HUDEP-2 (cell line): ENCODE results near the gene ZBTB25.

Experiments
- DNase-seq, 76 experiments: peaks; one replicate each; lab custom pipeline; 2025; ENCODE audit not compliant: unreplicated experiment in 76 of 76; lab: John Stamatoyannopoulos, UW

ZBTB25 gene

DNA sequence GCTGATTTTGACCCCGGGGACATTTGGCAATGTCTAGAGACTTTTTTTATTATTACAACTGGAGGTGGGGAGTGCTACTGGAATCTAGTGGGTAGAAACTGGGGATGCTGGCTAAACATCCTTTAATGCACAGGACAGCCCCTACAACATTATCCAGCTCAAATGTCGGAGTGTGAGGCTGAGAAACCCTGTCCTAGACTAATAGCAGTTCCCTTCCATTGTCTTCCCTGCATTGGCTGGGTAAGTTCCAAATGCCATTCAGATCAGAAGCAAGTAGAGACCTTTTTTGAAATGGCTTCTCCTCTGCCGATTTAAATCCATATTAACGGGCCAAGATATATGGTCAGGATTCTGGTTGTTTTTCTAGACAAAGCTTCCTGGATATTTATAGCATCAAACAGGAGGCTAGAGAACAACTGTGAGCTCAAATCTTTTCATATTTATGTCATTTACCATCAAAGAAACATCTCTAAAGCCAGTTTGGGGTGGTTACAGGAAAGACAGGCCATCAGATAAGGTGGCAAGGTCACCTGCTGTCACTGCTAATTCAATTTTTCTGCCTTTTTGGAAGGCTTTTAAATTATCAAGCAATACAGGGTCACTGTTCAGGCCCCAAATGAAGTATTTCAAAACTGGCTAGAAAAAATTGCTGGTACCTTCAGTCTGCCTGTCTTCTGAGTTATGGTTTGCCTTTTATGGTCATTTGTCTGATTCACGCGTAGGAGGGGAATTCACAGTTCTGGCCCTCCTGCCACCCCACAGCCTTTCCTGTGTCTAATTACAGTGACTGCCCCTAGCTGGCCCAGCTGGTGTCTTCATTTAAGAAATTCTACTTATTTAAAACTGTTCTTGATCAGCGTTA, 58.4 kb downstream of the ZBTB25 start:
- peak in 6 of 76 experiments; percentile 2 to 42 (median 6) for DNase-seq

DNA sequence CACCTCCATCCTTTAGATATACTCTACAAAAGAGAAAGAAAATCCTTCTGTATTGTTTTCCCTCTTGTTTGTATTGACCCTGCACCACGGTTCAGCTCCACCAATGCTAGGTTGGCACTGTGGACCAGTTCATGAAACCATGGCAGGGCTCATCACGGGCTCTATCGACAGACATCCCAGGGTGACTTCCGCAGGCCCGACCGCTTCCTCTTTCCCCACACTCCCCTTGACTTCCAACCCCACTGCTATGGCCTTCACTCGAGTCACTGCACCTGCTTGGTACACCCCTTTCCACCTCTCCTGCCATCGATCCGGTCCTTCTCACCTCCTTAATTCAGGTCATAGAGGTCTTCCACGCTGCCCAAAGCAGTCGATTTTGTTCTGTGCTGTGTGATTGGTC, 59.5 kb downstream of the ZBTB25 start:
- no peak for DNase-seq

GRCh38 chr14:64442300-64442988, 61.2 kb downstream of the ZBTB25 start:
- peak in 70 of 76 experiments; percentile 28 to 84 (median 59) for DNase-seq

- DNase-seq: no peak
Measured at GRCh38 chr14:64440494-64440893, 63.1 kb downstream of the ZBTB25 start.

DNA sequence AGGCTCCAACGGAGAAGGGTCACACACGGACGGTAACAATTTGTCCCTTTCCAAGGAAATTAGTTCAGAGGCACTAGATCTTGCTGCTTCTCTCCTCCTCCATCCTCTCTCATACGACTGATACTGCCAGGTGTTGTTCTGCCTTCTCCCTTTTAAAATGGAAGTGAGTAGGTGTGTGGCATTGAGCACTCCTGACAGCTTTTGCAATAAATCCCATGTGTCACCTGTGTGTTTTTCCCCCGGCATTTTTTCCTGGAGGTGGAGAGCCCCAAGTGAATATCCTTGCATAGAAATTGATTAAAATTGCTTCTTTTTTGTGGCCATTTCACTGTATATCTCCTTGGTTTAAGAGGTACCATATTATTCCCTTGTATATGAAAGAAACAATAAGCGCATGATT, 64.5 kb downstream of the ZBTB25 start:
- no peak for DNase-seq

GRCh38 chr14:64438181-64438841, 65.3 kb downstream of the ZBTB25 start:
- DNase-seq: no peak

DNA sequence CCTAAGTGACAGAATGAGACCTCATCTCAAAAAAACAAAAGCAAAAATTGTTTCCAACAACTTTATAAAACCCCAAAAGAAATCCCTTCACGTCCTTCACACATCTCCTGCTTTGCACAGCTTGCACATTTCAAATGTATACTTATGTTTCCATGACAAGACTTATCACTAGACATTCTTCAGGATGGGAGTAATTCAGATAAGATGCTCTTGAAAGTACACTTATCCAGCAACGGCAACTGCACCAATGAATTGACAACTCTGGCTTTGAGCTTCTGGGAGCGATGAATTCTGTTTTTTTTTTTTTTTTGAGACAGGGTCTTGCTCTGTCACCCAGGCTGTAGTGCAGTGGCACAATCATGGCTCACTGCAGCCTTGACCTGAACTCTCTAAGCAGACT, 69.1 kb downstream of the ZBTB25 start:
- DNase-seq: no peak

DNA sequence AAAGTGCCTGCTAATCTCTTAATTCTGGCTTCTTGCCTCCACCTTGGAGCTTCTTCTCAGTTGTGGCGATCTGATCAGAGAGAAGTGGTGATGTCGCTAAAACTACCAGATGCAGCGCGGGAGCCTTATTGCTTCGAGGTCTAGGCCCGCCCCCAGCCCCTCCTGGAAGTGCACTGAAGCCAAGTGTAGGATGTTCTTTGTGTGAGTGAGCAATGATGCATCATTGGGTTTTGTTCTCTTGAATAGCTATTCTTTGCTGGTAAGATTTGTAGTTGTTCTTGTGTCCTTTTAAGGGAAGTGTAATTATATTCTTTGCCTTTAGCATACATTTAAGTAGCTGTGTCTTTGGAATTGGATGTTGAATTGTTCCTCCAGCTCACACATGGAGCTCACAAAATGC, 79.7 kb downstream of the ZBTB25 start:
- DNase-seq: no peak

DNA sequence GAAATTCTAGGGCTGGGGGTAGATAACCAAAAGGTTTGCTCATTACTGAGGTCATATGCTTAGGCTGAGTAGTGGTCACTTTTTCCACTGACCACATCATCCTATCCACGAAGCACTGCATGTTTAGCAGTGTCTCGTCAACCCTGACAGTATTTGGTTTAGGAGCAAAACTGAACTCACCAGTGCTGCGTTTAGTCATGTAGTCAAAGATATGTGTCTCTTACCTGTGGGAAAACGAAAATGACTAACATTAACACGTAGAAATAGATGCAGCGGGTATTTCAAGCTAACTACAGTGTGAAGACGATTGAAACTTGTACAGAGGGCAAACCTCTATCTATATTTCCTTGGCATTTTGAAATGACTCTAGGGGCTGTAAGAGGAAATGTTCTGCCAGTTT, 80.9 kb downstream of the ZBTB25 start:
- DNase-seq: no peak

GRCh38 chr14:64422005-64422404, 81.6 kb downstream of the ZBTB25 start:
- DNase-seq: no peak

GRCh38 chr14:64421166-64421565, 82.5 kb downstream of the ZBTB25 start:
- DNase-seq: no peak

GRCh38 chr14:64419003-64419402, 84.6 kb downstream of the ZBTB25 start:
- DNase-seq: no peak

DNA sequence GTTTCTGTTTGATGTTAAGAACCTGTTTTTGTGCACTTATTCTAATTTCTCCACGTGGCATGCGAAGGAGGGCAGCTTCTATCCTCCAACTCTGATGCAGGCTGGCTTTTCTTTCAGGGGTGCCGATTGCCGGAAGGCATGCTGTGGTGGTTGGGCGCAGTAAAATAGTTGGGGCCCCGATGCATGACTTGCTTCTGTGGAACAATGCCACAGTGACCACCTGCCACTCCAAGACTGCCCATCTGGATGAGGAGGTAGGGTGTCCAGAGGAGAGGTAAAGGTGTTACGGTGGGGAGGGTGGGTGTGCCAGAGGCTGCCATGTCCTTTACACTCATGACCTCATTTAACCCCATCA, 85.9 kb downstream of the ZBTB25 start:
- DNase-seq: no peak

DNA sequence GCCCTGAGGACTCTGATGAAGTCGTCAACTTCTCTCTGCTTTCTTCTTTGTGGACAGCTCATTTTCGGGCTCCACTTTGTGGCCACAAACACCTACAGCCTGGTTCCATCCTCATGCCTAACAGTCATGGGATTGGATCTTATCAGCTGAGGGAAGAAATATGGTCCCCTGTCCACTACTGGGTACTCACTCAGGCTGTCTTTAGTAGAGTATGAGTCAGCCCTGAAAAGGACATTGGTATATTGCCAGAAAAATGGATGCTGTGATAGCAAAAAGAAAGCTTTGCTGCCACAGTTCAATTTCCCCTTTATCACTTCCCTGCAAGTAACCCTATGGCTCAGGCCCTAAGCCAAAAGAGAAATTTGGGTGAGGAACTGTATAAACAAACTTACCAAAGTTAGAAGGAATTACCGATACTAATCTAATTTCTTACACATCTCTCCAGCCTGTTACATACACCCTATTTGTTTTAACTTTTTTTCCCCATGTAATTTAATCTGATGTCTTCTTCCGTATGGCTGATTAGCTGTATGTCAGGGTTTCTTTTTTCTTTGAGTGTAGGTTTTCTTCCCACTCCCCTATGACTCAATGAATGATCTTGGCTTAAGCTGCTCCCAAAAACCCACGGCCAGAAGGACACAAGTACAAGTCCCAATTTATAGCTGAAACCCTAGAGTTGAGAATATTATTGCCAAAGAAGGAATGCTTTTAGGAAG, 86.4 kb downstream of the ZBTB25 start:
- DNase-seq: peak in 39 of 76 experiments; percentile 6 to 85 (median 60)

GRCh38 chr14:64416348-64416932, 87.2 kb downstream of the ZBTB25 start:
- DNase-seq: no peak

DNA sequence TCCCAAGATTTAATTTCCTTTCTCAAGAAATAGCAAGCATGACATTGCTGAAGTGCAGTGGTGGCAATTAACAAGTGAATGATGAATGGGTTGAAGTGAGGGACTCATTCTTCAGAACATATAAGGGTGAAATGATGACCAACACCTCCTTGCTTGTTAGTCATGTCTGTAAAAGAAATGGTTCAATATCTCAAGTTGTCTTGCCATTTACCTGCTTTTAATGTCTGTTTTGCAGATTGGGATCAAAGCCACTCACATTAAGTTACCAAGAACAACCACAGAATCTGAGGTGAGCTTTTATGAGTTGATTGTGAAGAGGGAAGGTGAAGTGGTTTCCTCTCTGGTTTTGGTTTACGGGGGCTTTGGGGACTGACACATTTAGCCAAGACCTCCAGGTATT, 91.4 kb downstream of the ZBTB25 start:
- DNase-seq: no peak

DNA sequence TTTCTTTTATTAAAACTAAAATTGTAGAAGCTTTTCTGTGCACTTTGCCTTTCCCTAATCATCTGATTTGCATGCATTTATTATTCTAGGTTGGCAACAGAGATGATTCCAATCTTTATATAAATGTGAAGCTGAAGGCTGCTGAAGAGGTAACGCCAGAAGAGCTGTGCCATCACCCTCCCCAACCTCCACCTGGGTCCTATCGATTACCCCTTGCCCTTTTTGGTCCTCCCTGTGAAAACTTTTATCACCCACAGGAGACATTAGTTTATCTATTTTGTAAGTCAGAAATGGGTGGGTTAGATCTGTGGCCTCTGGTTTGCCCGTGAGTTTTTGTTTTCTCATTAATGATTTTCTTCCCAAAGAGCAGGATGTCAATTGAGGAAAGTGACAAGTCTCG, 92.6 kb downstream of the ZBTB25 start:
- DNase-seq: no peak

DNA sequence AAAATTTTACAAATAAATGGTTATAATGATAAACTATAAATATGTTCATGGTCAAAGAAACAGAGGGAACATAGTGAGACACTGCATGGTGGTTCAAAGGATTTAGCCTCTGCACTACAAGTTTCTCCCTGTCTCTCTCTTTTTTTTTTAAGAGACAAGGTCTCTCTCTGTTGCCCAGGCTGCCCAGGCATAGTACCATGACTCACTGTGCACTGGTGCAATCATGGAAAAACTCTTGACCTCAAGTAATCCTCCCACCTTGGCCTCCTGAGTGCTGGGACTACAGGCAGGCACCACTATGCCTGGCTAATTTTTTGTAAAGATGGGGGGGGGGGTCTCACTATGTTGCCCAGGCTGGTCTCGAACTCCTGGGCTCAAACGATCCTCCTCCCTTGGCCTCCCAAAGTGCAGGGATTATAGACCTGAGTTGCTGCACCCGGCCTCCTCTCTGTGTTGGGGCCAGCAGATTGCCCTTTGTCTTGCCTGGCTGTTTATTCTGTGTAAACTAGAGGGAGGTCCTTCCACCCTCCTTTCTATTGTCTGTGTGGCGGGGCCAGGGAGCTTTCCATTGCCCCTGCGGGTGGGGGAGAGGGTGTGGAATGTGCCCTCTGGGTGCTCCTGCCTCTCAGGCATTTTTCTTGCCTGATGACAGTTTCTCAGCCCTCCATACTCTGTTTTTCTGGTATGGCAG, 93.4 kb downstream of the ZBTB25 start:
- peak in 11 of 76 experiments; percentile 6 to 40 (median 17) for DNase-seq

- DNase-seq: no peak
Measured at GRCh38 chr14:64409126-64409920, 94.3 kb downstream of the ZBTB25 start.
